Thyroid gland (tissue), 4 donors: ENCODE data around the gene BMPR1B.
"Not testable (repeated sequence)": the region's sequence is repeated elsewhere in the genome, so short reads cannot be mapped to it uniquely, and the experiment has no call there.

Experiments used
- CTCF ChIP-seq, 6 experiments: fragments of 200-600 bp in 3 of 6; fragments of 450-650 bp in 3 of 6; sonication (generic) in 3 of 6; IDR thresholded peaks; one replicate each; pipeline ENCODE4 v1.5.1; 2016 to 2019; ENCODE audit warnings: antibody characterized with exemption in 6 of 6, mild to moderate bottlenecking in 2 of 6, inconsistent platforms in 1 of 6, moderate library complexity in 1 of 6
- POLR2A ChIP-seq, 2 donors: fragments of 450-650 bp; IDR thresholded peaks; one replicate each; pipeline ENCODE4 v1.6.1; 2017; ENCODE audit warnings: antibody characterized with exemption in 2 of 2, mild to moderate bottlenecking in 2 of 2, moderate library complexity in 1 of 2

- TF ChIP-seq CTCF, POLR2A (IDR thresholded peaks at IDR 0.05): not testable (repeated sequence)
Measured at GRCh38 chr4:95134016-95134415, 376.3 kb downstream of the BMPR1B start.
